GM12873 (cell line): ENCODE measurements around the gene UNC79.

ENCODE experiments used
- CTCF ChIP-seq: IDR thresholded peaks from 2 replicates; pipeline ENCODE4 v1.5.1; 2012; ENCODE audit warnings: low read depth, mild to moderate bottlenecking, moderate library complexity, low read length, control low read depth; ENCODE audit not compliant: insufficient read depth; ENCODE audit errors: missing control alignments

UNC79 gene

GRCh38 chr14:93510056-93510455 is 79.3 kb downstream of the UNC79 start:
- no peak for TF ChIP-seq CTCF

- TF ChIP-seq CTCF: no peak
Observed at GRCh38 chr14:93511001-93511400, 80.3 kb downstream of the UNC79 start.

- no peak for TF ChIP-seq CTCF
Observed at GRCh38 chr14:93520053-93520607, 89.4 kb downstream of the UNC79 start.

GRCh38 chr14:93522221-93522620 is 91.5 kb downstream of the UNC79 start:
- TF ChIP-seq CTCF: no peak

GRCh38 chr14:93525696-93526451 is 95.1 kb downstream of the UNC79 start:
- no peak for TF ChIP-seq CTCF

GRCh38 chr14:93527203-93527607 is 96.5 kb downstream of the UNC79 start:
- no peak for TF ChIP-seq CTCF

- no peak for TF ChIP-seq CTCF
Observed at GRCh38 chr14:93528884-93529558, 98.3 kb downstream of the UNC79 start.
